Immature natural killer cell (primary cell): ENCODE data around the gene EMCN. TPM values are rescaled to one million over a fixed set of nuclear protein-coding genes. Genes with fewer than 3 reads are reported as not detected.

Experiments
- DNase-seq, 3 donors: peaks; one replicate each; pipeline ENCODE4 v3.0.0; 2022; ENCODE audit warnings: mixed read lengths in 1 of 3
- H3K27ac Mint-ChIP-seq, 6 donors: one replicate each; pipeline ENCODE4 v1.8.0; 2020; ENCODE audit warnings: mixed read lengths in 6 of 6, mild to moderate bottlenecking in 5 of 6, inconsistent platforms in 4 of 6, moderate library complexity in 3 of 6
- H3K27me3 Mint-ChIP-seq, 3 donors: one replicate each; pipeline ENCODE4 v1.8.0; 2020 to 2021; ENCODE audit warnings: low read depth in 3 of 3, mild to moderate bottlenecking in 3 of 3, mixed read lengths in 3 of 3, moderate library complexity in 3 of 3, inconsistent platforms in 1 of 3
- H3K36me3 Mint-ChIP-seq, 3 donors: one replicate each; pipeline ENCODE4 v1.8.0; 2020; ENCODE audit warnings: mixed read lengths in 3 of 3, inconsistent platforms in 2 of 3, mild to moderate bottlenecking in 2 of 3
- H3K4me1 Mint-ChIP-seq, 2 donors: one replicate each; pipeline ENCODE4 v1.8.0; 2020; ENCODE audit warnings: inconsistent platforms in 2 of 2, mild to moderate bottlenecking in 2 of 2, mixed read lengths in 2 of 2, moderate library complexity in 1 of 2
- H3K4me3 Mint-ChIP-seq, 5 donors: one replicate each; pipeline ENCODE4 v1.8.0; 2020; ENCODE audit warnings: mild to moderate bottlenecking in 5 of 5, mixed read lengths in 5 of 5, inconsistent platforms in 3 of 5, moderate library complexity in 3 of 5
- H3K9me3 Mint-ChIP-seq, 6 donors: one replicate each; pipeline ENCODE4 v1.8.0; 2020; ENCODE audit warnings: mild to moderate bottlenecking in 6 of 6, mixed read lengths in 6 of 6, inconsistent platforms in 4 of 6, moderate library complexity in 3 of 6
- polyA plus RNA-seq, 3 donors: library from polyadenylated mRNA; unstranded; fragments of 300-500 nt; fragmentation: Illumina TruSeq; gene quantifications; one replicate each; pipeline ENCODE4 v1.2.3, GENCODE V29; 2021

EMCN gene
- polyA plus RNA-seq, 3 donors from 2014 or later: not detected

GRCh38 chr4:100469555-100469954 lies 48.3 kb downstream of the EMCN start:
- Mint-ChIP-seq H3K4me1 (no peaks in the 10 kb centered on the region), H3K36me3 (no peaks in the 10 kb centered on the region), H3K27me3 (peaks cover 0 to 7% (median 2%) of the 10 kb centered on the region in 3 donors), H3K9me3 (no peaks in the 10 kb centered on the region), H3K4me3 (no peak overlapping the region), H3K27ac (no peak overlapping the region)
- no peak for DNase-seq

- no peaks in the 10 kb centered on the region for H3K9me3 Mint-ChIP-seq
- H3K27ac Mint-ChIP-seq: no peak overlapping the region
- no peaks in the 10 kb centered on the region for H3K4me1 Mint-ChIP-seq
- DNase-seq: no peak
- no peak overlapping the region for H3K4me3 Mint-ChIP-seq
- H3K27me3 Mint-ChIP-seq: peaks cover 0 to 3% (median 0%) of the 10 kb centered on the region in 3 donors
- no peaks in the 10 kb centered on the region for H3K36me3 Mint-ChIP-seq
Measured at GRCh38 chr4:100466501-100466900, 51.3 kb downstream of the EMCN start.

DNA sequence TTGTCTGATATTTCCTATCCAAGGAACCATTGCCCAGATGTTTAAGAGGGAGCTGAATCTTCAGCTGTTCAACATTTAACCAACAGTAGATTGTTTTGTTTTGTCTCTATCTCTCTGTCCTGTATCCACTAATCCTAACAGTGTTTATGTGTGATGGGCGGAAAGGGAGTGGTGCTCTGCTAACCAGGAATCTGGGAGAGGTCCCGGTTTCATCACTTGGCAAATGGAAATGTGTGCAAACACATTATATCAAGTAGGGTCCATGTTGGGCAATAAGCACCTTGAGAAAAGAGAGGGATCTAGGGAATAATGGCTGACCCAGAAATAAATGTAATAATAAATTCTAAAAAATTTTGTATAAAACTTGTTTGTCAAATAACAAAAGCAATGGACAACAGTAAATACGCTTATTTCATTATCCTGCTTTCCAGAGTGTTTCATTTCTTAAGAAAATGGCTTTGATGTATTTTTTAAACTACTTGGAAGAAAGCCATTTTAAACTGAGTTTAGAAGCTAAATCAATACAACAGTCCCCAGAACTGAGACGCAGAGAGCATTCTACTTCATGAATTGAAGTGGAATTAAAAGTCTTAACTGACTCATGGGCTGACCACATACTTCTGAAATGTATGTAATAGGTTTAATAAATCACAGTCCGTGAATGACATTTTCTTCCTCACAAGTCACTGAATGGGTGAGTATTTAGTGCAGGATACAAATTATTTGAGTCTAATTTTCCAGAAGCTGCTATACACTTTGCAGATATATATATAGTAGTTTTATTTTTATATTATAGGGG lies 55.8 kb downstream of the EMCN start:
- Mint-ChIP-seq H3K9me3 (peaks cover 0 to 3% (median 0%) of the 10 kb centered on the region in 6 donors), H3K27ac (no peak overlapping the region), H3K36me3 (no peaks in the 10 kb centered on the region), H3K4me1 (peaks cover 15 to 22% of the 10 kb centered on the region in 2 donors), H3K27me3 (no peaks in the 10 kb centered on the region), H3K4me3 (no peak overlapping the region)
- no peak for DNase-seq

- peaks cover 0 to 3% (median 0%) of the 10 kb centered on the region in 3 donors for H3K36me3 Mint-ChIP-seq
- H3K27me3 Mint-ChIP-seq: peaks cover 0 to 2% (median 0%) of the 10 kb centered on the region in 3 donors
- H3K9me3 Mint-ChIP-seq: peaks cover 0 to 5% (median 0%) of the 10 kb centered on the region in 6 donors
- H3K27ac Mint-ChIP-seq: no peak overlapping the region
- H3K4me1 Mint-ChIP-seq: no peaks in the 10 kb centered on the region
- no peak for DNase-seq
- H3K4me3 Mint-ChIP-seq: no peak overlapping the region
Measured at GRCh38 chr4:100450449-100450848, 67.4 kb downstream of the EMCN start.

DNA sequence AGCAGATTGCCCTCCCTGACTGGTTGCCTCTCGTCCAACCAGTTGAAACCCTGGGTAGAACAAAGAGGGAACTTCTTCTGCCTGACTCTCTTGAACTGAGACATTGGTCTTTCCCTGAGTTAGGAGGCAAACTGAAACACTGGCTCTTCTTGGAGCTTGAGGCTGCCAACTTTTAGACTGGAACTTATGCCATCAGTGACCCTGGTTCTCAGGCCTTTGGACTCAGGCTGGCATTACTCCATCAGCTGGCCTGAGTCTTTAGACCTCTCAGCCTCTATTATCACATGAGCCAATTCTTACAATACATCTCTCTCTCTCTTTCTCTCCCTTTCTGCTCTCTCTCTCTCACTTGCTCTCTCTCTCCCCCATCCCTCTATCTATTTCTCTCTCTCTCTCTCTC lies 86.4 kb downstream of the EMCN start:
- no peak overlapping the region for H3K27ac Mint-ChIP-seq
- H3K4me1 Mint-ChIP-seq: peaks cover 0 to 6% of the 10 kb centered on the region in 2 donors
- peaks cover 1 to 4% (median 2%) of the 10 kb centered on the region in 3 donors for H3K27me3 Mint-ChIP-seq
- no peaks in the 10 kb centered on the region for H3K36me3 Mint-ChIP-seq
- no peak for DNase-seq
- no peak overlapping the region for H3K4me3 Mint-ChIP-seq
- H3K9me3 Mint-ChIP-seq: peaks cover 0 to 3% (median 0%) of the 10 kb centered on the region in 6 donors

GRCh38 chr4:100430451-100430850 lies 87.4 kb downstream of the EMCN start:
- Mint-ChIP-seq H3K27ac (no peak overlapping the region), H3K9me3 (peaks cover 0 to 3% (median 0%) of the 10 kb centered on the region in 6 donors), H3K36me3 (no peaks in the 10 kb centered on the region), H3K27me3 (peaks cover 0 to 6% (median 2%) of the 10 kb centered on the region in 3 donors), H3K4me1 (peaks cover 0 to 6% of the 10 kb centered on the region in 2 donors), H3K4me3 (no peak overlapping the region)
- DNase-seq: no peak

GRCh38 chr4:100429616-100430015 lies 88.2 kb downstream of the EMCN start:
- peaks cover 0 to 6% (median 2%) of the 10 kb centered on the region in 3 donors for H3K27me3 Mint-ChIP-seq
- DNase-seq: no peak
- H3K4me3 Mint-ChIP-seq: no peak overlapping the region
- no peak overlapping the region for H3K27ac Mint-ChIP-seq
- H3K9me3 Mint-ChIP-seq: peaks cover 0 to 3% (median 0%) of the 10 kb centered on the region in 6 donors
- H3K36me3 Mint-ChIP-seq: no peaks in the 10 kb centered on the region
- peaks cover 0 to 6% of the 10 kb centered on the region in 2 donors for H3K4me1 Mint-ChIP-seq

- H3K4me1 Mint-ChIP-seq: peaks cover 0 to 6% of the 10 kb centered on the region in 2 donors
- H3K9me3 Mint-ChIP-seq: peaks cover 0 to 1% (median 0%) of the 10 kb centered on the region in 6 donors
Measured at GRCh38 chr4:100428051-100428450, 89.8 kb downstream of the EMCN start.

DNA sequence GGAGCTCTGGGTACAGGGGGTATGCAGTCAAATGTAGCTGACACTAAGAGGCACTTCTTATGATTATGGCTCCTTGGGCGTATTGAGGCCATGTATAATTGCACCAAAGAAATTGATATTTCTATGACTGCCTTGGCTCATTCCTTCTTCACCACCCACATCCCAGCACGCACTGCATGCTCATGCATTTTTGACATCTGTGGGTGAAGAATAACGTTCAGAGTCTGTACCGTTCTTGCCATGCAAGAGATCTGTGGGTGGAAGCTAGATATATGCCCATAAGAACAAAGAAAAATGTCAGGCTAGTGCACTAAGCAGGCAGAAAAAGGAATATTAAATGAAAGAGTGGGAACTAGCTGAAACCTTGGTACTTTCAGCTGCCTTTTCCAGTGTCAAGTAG lies 93.4 kb downstream of the EMCN start:
- DNase-seq: no peak
- Mint-ChIP-seq H3K27ac (no peak overlapping the region), H3K4me3 (no peak overlapping the region), H3K9me3 (no peaks in the 10 kb centered on the region), H3K36me3 (no peaks in the 10 kb centered on the region), H3K27me3 (peaks cover 0 to 6% (median 0%) of the 10 kb centered on the region in 3 donors), H3K4me1 (no peaks in the 10 kb centered on the region)

More at GRCh38 chr4:100428051-100428450, 89.8 kb downstream of the EMCN start:
- no peak for DNase-seq
- Mint-ChIP-seq H3K36me3 (no peaks in the 10 kb centered on the region), H3K27me3 (peaks cover 0 to 6% (median 0%) of the 10 kb centered on the region in 3 donors), H3K4me3 (no peak overlapping the region), H3K27ac (no peak overlapping the region)

- Mint-ChIP-seq H3K36me3 (no peaks in the 10 kb centered on the region), H3K27ac (peak overlapping the region in 1 of 6 donors; percentile 12), H3K4me3 (no peak overlapping the region), H3K27me3 (peaks cover 0 to 2% (median 0%) of the 10 kb centered on the region in 3 donors), H3K9me3 (no peaks in the 10 kb centered on the region), H3K4me1 (no peaks in the 10 kb centered on the region)
- DNase-seq: no peak
Measured at GRCh38 chr4:100422894-100423293, 94.9 kb downstream of the EMCN start.

GRCh38 chr4:100421361-100421978 lies 96.4 kb downstream of the EMCN start:
- H3K4me1 Mint-ChIP-seq: no peaks in the 10 kb centered on the region
- no peaks in the 10 kb centered on the region for H3K36me3 Mint-ChIP-seq
- H3K27ac Mint-ChIP-seq: no peak overlapping the region
- H3K27me3 Mint-ChIP-seq: peaks cover 0 to 2% (median 0%) of the 10 kb centered on the region in 3 donors
- H3K4me3 Mint-ChIP-seq: no peak overlapping the region
- no peak for DNase-seq
- H3K9me3 Mint-ChIP-seq: no peaks in the 10 kb centered on the region

- H3K4me3 Mint-ChIP-seq: no peak overlapping the region
- no peak for DNase-seq
- H3K9me3 Mint-ChIP-seq: no peaks in the 10 kb centered on the region
- no peaks in the 10 kb centered on the region for H3K27me3 Mint-ChIP-seq
- H3K36me3 Mint-ChIP-seq: no peaks in the 10 kb centered on the region
- no peaks in the 10 kb centered on the region for H3K4me1 Mint-ChIP-seq
- no peak overlapping the region for H3K27ac Mint-ChIP-seq
Measured at GRCh38 chr4:100420571-100420970, 97.3 kb downstream of the EMCN start.

DNA sequence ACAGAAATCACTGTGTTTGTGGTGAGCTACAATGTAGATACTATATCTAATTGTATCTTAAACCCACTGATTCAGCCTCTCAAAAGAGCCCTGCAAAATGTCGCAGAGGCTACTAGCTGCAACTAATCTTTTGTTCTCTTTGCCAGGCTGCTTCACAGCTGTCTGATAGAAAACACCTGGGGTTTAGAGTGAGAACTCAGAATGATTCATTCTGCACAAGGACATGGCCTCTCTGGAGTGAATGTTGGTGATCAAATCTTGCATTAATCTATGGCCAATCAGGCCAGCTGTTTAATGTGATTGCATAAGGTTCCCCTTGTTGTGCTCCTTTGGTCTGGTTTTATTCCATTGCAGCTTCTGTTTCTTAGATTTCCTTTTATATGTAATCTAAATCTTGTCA lies 100.3 kb downstream of the EMCN start:
- no peak overlapping the region for H3K27ac Mint-ChIP-seq
- no peak overlapping the region for H3K4me3 Mint-ChIP-seq
- no peak for DNase-seq
- H3K9me3 Mint-ChIP-seq: no peaks in the 10 kb centered on the region
- no peaks in the 10 kb centered on the region for H3K36me3 Mint-ChIP-seq
- H3K4me1 Mint-ChIP-seq: no peaks in the 10 kb centered on the region
- H3K27me3 Mint-ChIP-seq: no peaks in the 10 kb centered on the region

DNA sequence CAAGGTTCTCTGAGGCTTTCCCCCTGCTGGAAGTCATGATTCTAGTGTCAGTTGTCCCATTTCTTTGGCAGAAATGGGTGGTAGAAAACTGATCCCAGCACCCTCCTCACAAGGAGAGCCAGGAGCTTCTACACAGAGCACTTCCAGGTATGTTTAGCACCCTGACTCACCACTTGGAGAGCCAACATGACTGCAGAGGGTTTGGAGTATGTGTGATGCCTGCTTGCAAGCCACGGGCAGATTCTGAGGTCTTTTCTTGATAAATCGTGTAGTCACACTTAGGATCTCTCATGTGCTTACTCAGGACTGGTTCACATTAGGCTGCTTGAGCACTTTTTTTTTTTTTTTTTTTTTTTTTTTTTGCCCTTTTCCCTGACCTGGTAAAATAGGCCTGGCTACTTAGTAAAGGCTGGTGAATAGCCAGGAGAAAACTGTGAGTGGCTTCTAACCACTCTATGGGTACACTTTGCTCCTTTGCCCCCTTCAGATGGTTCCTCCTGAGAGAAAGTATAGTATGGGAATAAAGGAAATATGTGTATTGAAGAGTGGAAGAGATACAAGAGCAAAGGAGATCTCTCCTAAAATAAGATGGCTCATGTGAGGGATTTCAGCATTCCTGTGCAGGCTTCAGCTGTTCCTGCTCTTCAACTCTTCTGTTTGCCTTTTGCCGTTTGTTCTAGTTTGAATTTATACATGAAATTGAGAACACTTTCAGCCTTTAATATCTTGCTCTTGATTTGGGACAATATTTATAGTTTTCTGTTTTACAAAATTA lies 103.6 kb downstream of the EMCN start:
- no peak overlapping the region for H3K27ac Mint-ChIP-seq

More for the DNA sequence above, 103.6 kb downstream of the EMCN start:
- Mint-ChIP-seq H3K4me3 (no peak overlapping the region), H3K4me1 (no peaks in the 10 kb centered on the region), H3K27me3 (no peaks in the 10 kb centered on the region), H3K9me3 (no peaks in the 10 kb centered on the region), H3K36me3 (no peaks in the 10 kb centered on the region)
- DNase-seq: no peak
